Tibial nerve (tissue), 3 donors: ENCODE data around the gene HLA-DRB1.
"Not testable (repeated sequence)": the region's sequence is repeated elsewhere in the genome, so short reads cannot be mapped to it uniquely, and the experiment has no call there.

Experiments used
- CTCF ChIP-seq, 5 experiments: fragments of 200-600 bp in 3 of 5; fragments of 450-650 bp in 2 of 5; sonication (generic) in 3 of 5; IDR thresholded peaks; one replicate each; pipeline ENCODE4 v1.5.1; 2016 to 2019; ENCODE audit warnings: antibody characterized with exemption in 5 of 5, mild to moderate bottlenecking in 3 of 5, moderate library complexity in 2 of 5
- POLR2A ChIP-seq, 2 donors: fragments of 450-650 bp; IDR thresholded peaks; one replicate each; pipeline ENCODE4 v1.6.1; 2017; ENCODE audit warnings: antibody characterized with exemption in 2 of 2, mild to moderate bottlenecking in 2 of 2, moderate library complexity in 2 of 2

GRCh38 chr6:32577493-32577892 is 12.2 kb downstream of the HLA-DRB1 start:
- not testable (repeated sequence) for TF ChIP-seq POLR2A, CTCF (IDR thresholded peaks at IDR 0.05)
